Effector CD8-positive, alpha-beta T cell (primary cell): ENCODE measurements around the gene POLR3F.
"Not testable (repeated sequence)": the region's sequence is repeated elsewhere in the genome, so short reads cannot be mapped to it uniquely, and the experiment has no call there.

ENCODE experiments used
- DNase-seq: peaks from one replicate; lab custom pipeline; 2025; lab: John Stamatoyannopoulos, UW

The POLR3F gene

GRCh38 chr20:18504479-18505060 is 37.4 kb downstream of the POLR3F start:
- DNase-seq: no peak

GRCh38 chr20:18506744-18507143 is 39.6 kb downstream of the POLR3F start:
- DNase-seq: no peak

- DNase-seq: peak; percentile 95
These were observed 40.3 kb downstream of the POLR3F start, which contains the start of gene SEC23B for GRCh38 chr20:18507218-18508191. SEC23B (plus strand) TSS chr20:18507940; CDS start chr20:18510836, 2,896 bp downstream.

- DNase-seq: no peak
These were observed 44.4 kb downstream of the POLR3F start for GRCh38 chr20:18511571-18511970.

GRCh38 chr20:18513208-18513607 is 46.0 kb downstream of the POLR3F start:
- no peak for DNase-seq

GRCh38 chr20:18514127-18514526 is 46.9 kb downstream of the POLR3F start:
- no peak for DNase-seq

- DNase-seq: no peak
These were observed 48.8 kb downstream of the POLR3F start for GRCh38 chr20:18515973-18516372.

GRCh38 chr20:18522066-18522465 is 54.9 kb downstream of the POLR3F start:
- DNase-seq: not testable (repeated sequence)

GRCh38 chr20:18523066-18523465 is 55.9 kb downstream of the POLR3F start:
- DNase-seq: no peak

- no peak for DNase-seq
These were observed 57.5 kb downstream of the POLR3F start for GRCh38 chr20:18524646-18525045.

GRCh38 chr20:18526761-18527160 is 59.6 kb downstream of the POLR3F start:
- DNase-seq: not testable (repeated sequence)

- DNase-seq: no peak
These were observed 60.1 kb downstream of the POLR3F start for GRCh38 chr20:18527339-18527738.

- no peak for DNase-seq
These were observed 60.6 kb downstream of the POLR3F start for GRCh38 chr20:18527836-18528235.

- no peak for DNase-seq
These were observed 61.9 kb downstream of the POLR3F start for GRCh38 chr20:18529041-18529440.

- no peak for DNase-seq
These were observed 65.4 kb downstream of the POLR3F start for GRCh38 chr20:18532626-18533025.

GRCh38 chr20:18533491-18533890 is 66.3 kb downstream of the POLR3F start:
- no peak for DNase-seq

- DNase-seq: no peak
These were observed 66.9 kb downstream of the POLR3F start for GRCh38 chr20:18533978-18534644.
